Measurements from ENCODE around the gene LRATD1. TPM values are rescaled to one million over a fixed set of nuclear protein-coding genes. Genes with fewer than 3 reads are reported as not detected.
"Not testable (repeated sequence)": the region's sequence is repeated elsewhere in the genome, so short reads cannot be mapped to it uniquely, and the experiment has no call there.

The LRATD1 gene
- total and polyA plus RNA-seq, 3 donors from 2014 or later: 39.4 to 133 (median 94.5) TPM

DNA sequence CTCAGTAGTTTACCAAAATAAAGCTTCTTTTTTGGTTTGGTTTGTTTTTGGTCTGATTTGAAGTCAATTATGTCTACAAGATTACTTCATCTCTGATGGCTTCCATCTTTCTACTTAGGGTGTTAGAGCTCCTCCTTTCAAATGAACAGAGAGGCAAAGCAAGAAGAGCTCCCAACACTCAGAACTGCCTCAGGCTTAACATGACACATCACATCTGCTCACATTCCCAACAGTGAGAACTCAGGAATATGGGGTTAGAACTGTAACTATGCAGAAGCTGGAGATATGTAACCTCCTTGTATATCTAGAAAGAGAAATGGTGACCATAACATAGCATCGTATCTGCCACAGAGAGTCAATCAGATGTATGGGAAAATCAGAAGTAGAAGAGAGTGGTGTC is 11.4 kb upstream of the LRATD1 start:
- no peaks in the 10 kb centered on the region for H3K4me1 ChIP-seq
- 94 to 96% methylated on average over 1 of the region's 1 CpG for WGBS, 2 donors
- no peak for TF ChIP-seq POLR2A (IDR thresholded peaks at IDR 0.05)
- no peak for TF ChIP-seq CTCF (IDR thresholded peaks at IDR 0.05)
- no peaks in the 10 kb centered on the region for H3K36me3 ChIP-seq (ENCODE audit: low read depth, missing control alignments)
- no peak overlapping the region for H3K4me3 ChIP-seq
- no peak for DNase-seq
- H3K27ac ChIP-seq: no peak overlapping the region
- intact Hi-C loops (cut with DNase I; ENCODE audit: low total_unique reads): no loop called here
- H3K27me3 ChIP-seq: no peaks in the 10 kb centered on the region
- H3K9me3 ChIP-seq: no peaks in the 10 kb centered on the region

DNA sequence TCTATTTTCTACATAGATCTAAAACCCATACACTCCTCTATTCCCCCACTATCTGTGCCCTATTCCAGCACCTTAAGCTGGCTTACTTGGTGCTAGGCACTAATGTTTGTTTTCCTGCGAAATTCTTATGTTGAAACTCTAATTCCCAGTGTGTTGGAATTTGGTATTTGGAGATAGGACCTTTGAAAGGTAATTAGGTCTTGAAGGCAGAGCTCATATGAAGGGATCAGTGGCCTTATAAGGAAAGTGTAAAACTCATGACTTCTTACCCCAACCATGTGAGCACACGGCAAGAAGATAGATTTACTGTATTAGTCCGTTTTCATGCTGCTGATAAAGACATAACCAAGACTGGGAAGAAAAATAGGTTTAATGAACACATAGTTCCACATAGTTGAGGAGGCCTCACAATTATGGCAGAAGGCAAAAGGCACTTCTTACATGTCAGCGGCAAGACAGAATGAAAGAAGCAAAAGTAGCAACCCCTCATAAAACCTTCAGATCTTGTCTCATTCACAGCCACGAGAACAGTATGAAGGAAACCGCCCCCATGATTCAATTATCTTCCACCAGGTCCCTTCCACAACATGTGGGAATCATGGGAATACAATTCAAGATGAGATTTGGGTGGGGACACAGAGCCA is 10.5 kb upstream of the LRATD1 start:
- intact Hi-C loops (cut with DNase I; ENCODE audit: low total_unique reads): no loop called here
- H3K9me3 ChIP-seq: no peaks in the 10 kb centered on the region
- H3K4me1 ChIP-seq: no peaks in the 10 kb centered on the region
- H3K4me3 ChIP-seq: no peak overlapping the region
- no peaks in the 10 kb centered on the region for H3K27me3 ChIP-seq
- TF ChIP-seq POLR2A (IDR thresholded peaks at IDR 0.05): no peak
- TF ChIP-seq CTCF (IDR thresholded peaks at IDR 0.05): no peak
- WGBS, 2 donors: 87 to 89% methylated on average over 6 of the region's 6 CpGs
- H3K27ac ChIP-seq: no peak overlapping the region
- DNase-seq: no peak
- H3K36me3 ChIP-seq (ENCODE audit: low read depth, missing control alignments): no peaks in the 10 kb centered on the region

DNA sequence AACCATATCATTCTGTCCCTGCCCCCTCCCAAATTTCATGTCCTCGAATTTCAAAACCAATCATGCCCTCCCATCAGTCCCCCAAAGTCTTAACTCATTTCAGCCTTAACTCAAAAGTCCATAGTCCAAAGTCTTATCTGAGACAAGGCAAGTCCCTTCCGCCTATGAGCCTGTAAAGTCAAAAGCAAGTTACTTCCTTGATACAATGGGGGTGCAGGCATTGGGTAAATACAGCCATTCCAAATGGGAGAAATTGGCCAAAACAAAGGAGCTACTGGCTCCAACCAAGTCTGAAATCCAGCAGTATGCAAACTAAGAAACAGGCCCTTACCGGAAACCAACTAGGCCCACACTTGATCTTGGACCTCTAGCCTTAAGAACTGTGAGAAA is 10.0 kb upstream of the LRATD1 start:
- H3K4me3 ChIP-seq; H3K27ac ChIP-seq; DNase-seq; H3K9me3 ChIP-seq; intact Hi-C loops (cut with DNase I; ENCODE audit: low total_unique reads); H3K4me1 ChIP-seq; H3K36me3 ChIP-seq (ENCODE audit: low read depth, missing control alignments); H3K27me3 ChIP-seq: not testable (repeated sequence)
- 99 to 100% methylated on average over 3 of the region's 3 CpGs for WGBS, 2 donors

- WGBS, 2 donors: 90 to 97% methylated on average over 1 of the region's 1 CpG
- TF ChIP-seq CTCF (IDR thresholded peaks at IDR 0.05): no peak
- TF ChIP-seq POLR2A (IDR thresholded peaks at IDR 0.05): no peak
- intact Hi-C loops (cut with DNase I; ENCODE audit: low total_unique reads): no loop called here
- H3K36me3 ChIP-seq (ENCODE audit: low read depth, missing control alignments): no peaks in the 10 kb centered on the region
- DNase-seq: no peak
- no peaks in the 10 kb centered on the region for H3K9me3 ChIP-seq
- H3K27ac ChIP-seq: no peak overlapping the region
- no peaks in the 10 kb centered on the region for H3K27me3 ChIP-seq
- H3K4me1 ChIP-seq: no peaks in the 10 kb centered on the region
- H3K4me3 ChIP-seq: no peak overlapping the region
These were observed 9.3 kb upstream of the LRATD1 start for GRCh38 chr2:14623237-14623636.

GRCh38 chr2:14626873-14627272 is 5.6 kb upstream of the LRATD1 start:
- Histone ChIP-seq H3K27me3 (no peaks in the 10 kb centered on the region), H3K9me3 (no peaks in the 10 kb centered on the region), H3K4me3 (no peak overlapping the region), H3K36me3 (ENCODE audit: low read depth, missing control alignments) (no peaks in the 10 kb centered on the region), H3K4me1 (no peaks in the 10 kb centered on the region), H3K27ac (no peak overlapping the region)
- intact Hi-C loops (cut with DNase I; ENCODE audit: low total_unique reads): no loop called here
- 71 to 92% methylated on average over 3 of the region's 3 CpGs for WGBS, 2 donors
- TF ChIP-seq CTCF (IDR thresholded peaks at IDR 0.05): no peak
- TF ChIP-seq POLR2A (IDR thresholded peaks at IDR 0.05): no peak
- no peak for DNase-seq
